ENCODE results near the gene PRDM15. TPM values are rescaled to one million over a fixed set of nuclear protein-coding genes. Genes with fewer than 3 reads are reported as not detected.

Gene PRDM15
- total and polyA plus RNA-seq, 2 donors (not counting 1 experiment from before 2014, with no cell fraction given) = 2.3 to 3.6 TPM

- Histone ChIP-seq H3K4me1 (ENCODE audit: control insufficient read depth, extremely low read depth, insufficient read depth, low read length) (peaks cover 10% of the 10 kb centered on the region), H3K79me2 (ENCODE audit: control insufficient read depth, insufficient read depth, low read length) (no peaks in the 10 kb centered on the region), H3K9ac (ENCODE audit: insufficient read depth, low read length) (no peak overlapping the region), H3K9me3 (ENCODE audit: control insufficient read depth, insufficient read depth, low read depth, low read length) (no peaks in the 10 kb centered on the region), H3K36me3 (ENCODE audit: control insufficient read depth, insufficient read depth, low read length) (peaks cover 3% of the 10 kb centered on the region), H3K27me3 (ENCODE audit: control insufficient read depth, insufficient read depth, low read length) (no peaks in the 10 kb centered on the region), H3K4me2 (ENCODE audit: extremely low read depth, insufficient read depth, low read length) (no peak overlapping the region), H3K4me3 (replicated peaks in 1 of 4; ENCODE audit: control extremely low read depth in 1 of 4, insufficient read depth in 1 of 4, low read depth in 3 of 4, low read length in 4 of 4) (no peak overlapping the region), H3K27ac (ENCODE audit: insufficient read depth, low read length) (no peak overlapping the region), H2AFZ (ENCODE audit: low read length) (no peak overlapping the region), H4K20me1 (ENCODE audit: control insufficient read depth, extremely low read depth, insufficient read depth, low read length) (no peaks in the 10 kb centered on the region)
- TF ChIP-seq EZH2 (IDR thresholded peaks at IDR 0.05; ENCODE audit: low read length, missing control alignments) (no peak), CTCF (conservative IDR thresholded peaks at IDR 0.05 in 1 of 2, IDR thresholded peaks at IDR 0.05 in 1 of 2; ENCODE audit: low read depth in 1 of 2, low read length in 2 of 2) (no peak)
- no peak for DNase-seq (ENCODE audit: low read depth in 2 of 2)
Observed at GRCh38 chr21:41919666-41920398, 40.7 kb upstream of the PRDM15 start.

GRCh38 chr21:41918561-41919358, 39.6 kb upstream of the PRDM15 start:
- H3K79me2 ChIP-seq (ENCODE audit: control insufficient read depth, insufficient read depth, low read length) = no peaks in the 10 kb centered on the region
- no peaks in the 10 kb centered on the region for H3K9me3 ChIP-seq (ENCODE audit: control insufficient read depth, insufficient read depth, low read depth, low read length)
- no peak overlapping the region for H3K9ac ChIP-seq (ENCODE audit: insufficient read depth, low read length)
- peaks cover 4% of the 10 kb centered on the region for H3K4me1 ChIP-seq (ENCODE audit: control insufficient read depth, extremely low read depth, insufficient read depth, low read length)
- DNase-seq (ENCODE audit: low read depth in 2 of 2) = no peak
- H2AFZ ChIP-seq (ENCODE audit: low read length) = no peak overlapping the region
- H3K36me3 ChIP-seq (ENCODE audit: control insufficient read depth, insufficient read depth, low read length) = peaks cover 3% of the 10 kb centered on the region
- no peak overlapping the region for H3K4me2 ChIP-seq (ENCODE audit: extremely low read depth, insufficient read depth, low read length)
- no peaks in the 10 kb centered on the region for H3K27me3 ChIP-seq (ENCODE audit: control insufficient read depth, insufficient read depth, low read length)
- H3K4me3 ChIP-seq (replicated peaks in 1 of 4; ENCODE audit: control extremely low read depth in 1 of 4, insufficient read depth in 1 of 4, low read depth in 3 of 4, low read length in 4 of 4) = no peak overlapping the region
- no peak overlapping the region for H3K27ac ChIP-seq (ENCODE audit: insufficient read depth, low read length)
- H4K20me1 ChIP-seq (ENCODE audit: control insufficient read depth, extremely low read depth, insufficient read depth, low read length) = no peaks in the 10 kb centered on the region
- TF ChIP-seq CTCF (conservative IDR thresholded peaks at IDR 0.05 in 1 of 2, IDR thresholded peaks at IDR 0.05 in 1 of 2; ENCODE audit: low read depth in 1 of 2, low read length in 2 of 2) = no peak
- no peak for TF ChIP-seq EZH2 (IDR thresholded peaks at IDR 0.05; ENCODE audit: low read length, missing control alignments)

DNA sequence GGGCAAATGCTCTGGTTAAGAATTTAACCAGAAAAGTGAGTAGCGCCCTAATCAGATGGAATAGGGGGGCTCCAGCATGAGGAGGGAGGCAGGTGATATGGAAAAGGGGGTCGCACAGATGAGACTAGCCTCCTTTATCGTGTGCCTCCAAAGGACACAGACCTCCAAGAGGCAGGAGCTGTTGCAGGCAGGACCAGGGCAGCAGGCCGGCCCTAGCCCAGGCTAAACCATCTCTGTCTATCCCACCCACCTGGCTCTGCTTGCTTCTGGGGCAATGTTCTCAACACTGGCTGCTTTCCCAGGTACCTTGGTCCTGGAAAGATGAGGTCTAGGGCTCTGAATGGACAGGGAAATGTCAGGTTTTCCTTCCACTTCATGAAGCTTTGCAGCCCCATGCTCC, 38.4 kb upstream of the PRDM15 start:
- no peaks in the 10 kb centered on the region for H4K20me1 ChIP-seq (ENCODE audit: control insufficient read depth, extremely low read depth, insufficient read depth, low read length)
- DNase-seq (ENCODE audit: low read depth in 2 of 2) = no peak
- no peaks in the 10 kb centered on the region for H3K27me3 ChIP-seq (ENCODE audit: control insufficient read depth, insufficient read depth, low read length)
- H3K4me3 ChIP-seq (replicated peaks in 1 of 4; ENCODE audit: control extremely low read depth in 1 of 4, insufficient read depth in 1 of 4, low read depth in 3 of 4, low read length in 4 of 4) = no peak overlapping the region
- no peak overlapping the region for H3K9ac ChIP-seq (ENCODE audit: insufficient read depth, low read length)
- H3K4me1 ChIP-seq (ENCODE audit: control insufficient read depth, extremely low read depth, insufficient read depth, low read length) = peaks cover 2% of the 10 kb centered on the region
- no peak overlapping the region for H3K4me2 ChIP-seq (ENCODE audit: extremely low read depth, insufficient read depth, low read length)
- H3K27ac ChIP-seq (ENCODE audit: insufficient read depth, low read length) = no peak overlapping the region
- no peaks in the 10 kb centered on the region for H3K79me2 ChIP-seq (ENCODE audit: control insufficient read depth, insufficient read depth, low read length)
- peaks cover 3% of the 10 kb centered on the region for H3K36me3 ChIP-seq (ENCODE audit: control insufficient read depth, insufficient read depth, low read length)
- H2AFZ ChIP-seq (ENCODE audit: low read length) = no peak overlapping the region
- TF ChIP-seq EZH2 (IDR thresholded peaks at IDR 0.05; ENCODE audit: low read length, missing control alignments) (no peak), CTCF (conservative IDR thresholded peaks at IDR 0.05 in 1 of 2, IDR thresholded peaks at IDR 0.05 in 1 of 2; ENCODE audit: low read depth in 1 of 2, low read length in 2 of 2) (no peak)
- no peaks in the 10 kb centered on the region for H3K9me3 ChIP-seq (ENCODE audit: control insufficient read depth, insufficient read depth, low read depth, low read length)

Data from fibroblast of lung (primary cell).